ENCODE results near the gene HELT. TPM values are rescaled to one million over a fixed set of nuclear protein-coding genes. Genes with fewer than 3 reads are reported as not detected.

HELT gene
- total RNA-seq (not detected), polyA plus RNA-seq (not detected)

GRCh38 chr4:185017964-185018772, at the start of gene HELT:
HELT (plus strand) TSS chr4:185018490; CDS start chr4:185018929, 439 bp downstream.
- Histone ChIP-seq H3K27me3 (ENCODE audit: control insufficient read depth in 4 of 4, insufficient read depth in 4 of 4, low read length in 3 of 4) (peaks cover 2 to 35% (median 13%) of the 10 kb centered on the region in 4 donors), H3K9ac (ENCODE audit: low read depth in 1 of 2, low read length in 2 of 2) (no peak within 1 kb of the TSS), H3K27ac (ENCODE audit: low read depth in 1 of 2, low read length in 2 of 2) (no peak within 1 kb of the TSS), H3K4me3 (ENCODE audit: low read depth in 1 of 3, low read length in 3 of 3) (no peak within 1 kb of the TSS), H3K36me3 (ENCODE audit: control insufficient read depth in 4 of 4, insufficient read depth in 3 of 4, low read depth in 1 of 4, low read length in 3 of 4) (no peaks in the 10 kb centered on the region), H3K4me1 (ENCODE audit: control insufficient read depth in 4 of 4, insufficient read depth in 4 of 4, low read length in 3 of 4) (peaks cover 6 to 52% (median 34%) of the 10 kb centered on the region in 4 donors), H3K9me3 (ENCODE audit: control insufficient read depth in 4 of 4, low read length in 3 of 4) (no peaks in the 10 kb centered on the region)
- WGBS = 2% methylated on average over 58 of the region's 58 CpGs
- TF ChIP-seq CTCF (IDR thresholded peaks at IDR 0.05; ENCODE audit: low read depth, low read length, missing input control) (no peak), FOXA1 (IDR thresholded peaks at IDR 0.05) (no peak), REST (IDR thresholded peaks at IDR 0.05) (no peak), RXRA (IDR thresholded peaks at IDR 0.05) (no peak), SP1 (IDR thresholded peaks at IDR 0.05) (no peak), ZBTB33 (IDR thresholded peaks at IDR 0.05) (no peak), YY1 (IDR thresholded peaks at IDR 0.05) (no peak), JUND (IDR thresholded peaks at IDR 0.05) (no peak), RAD21 (IDR thresholded peaks at IDR 0.05) (no peak), HNF4A (conservative IDR thresholded peaks at IDR 0.05) (no peak)
- DNase-seq (ENCODE audit: low spot score) = no peak

- no peak overlapping the region for H3K9ac ChIP-seq (ENCODE audit: low read depth in 1 of 2, low read length in 2 of 2)
These were observed 49.5 kb upstream of the HELT start for GRCh38 chr4:184968784-184969201.

More at GRCh38 chr4:184968784-184969201, 49.5 kb upstream of the HELT start:
- 59% methylated on average over 5 of the region's 5 CpGs for WGBS
- Histone ChIP-seq H3K9me3 (ENCODE audit: control insufficient read depth in 4 of 4, low read length in 3 of 4) (no peaks in the 10 kb centered on the region), H3K4me3 (ENCODE audit: low read depth in 1 of 3, low read length in 3 of 3) (no peak overlapping the region), H3K4me1 (ENCODE audit: control insufficient read depth in 4 of 4, insufficient read depth in 4 of 4, low read length in 3 of 4) (peaks cover 0 to 2% (median 0%) of the 10 kb centered on the region in 4 donors), H3K27me3 (ENCODE audit: control insufficient read depth in 4 of 4, insufficient read depth in 4 of 4, low read length in 3 of 4) (no peaks in the 10 kb centered on the region), H3K27ac (ENCODE audit: low read depth in 1 of 2, low read length in 2 of 2) (no peak overlapping the region), H3K36me3 (ENCODE audit: control insufficient read depth in 4 of 4, insufficient read depth in 3 of 4, low read depth in 1 of 4, low read length in 3 of 4) (no peaks in the 10 kb centered on the region)
- no peak for DNase-seq (ENCODE audit: low spot score)
- TF ChIP-seq SP1 (IDR thresholded peaks at IDR 0.05) = peak; percentile 6
- no peak for TF ChIP-seq MAX (IDR thresholded peaks at IDR 0.05)
- TF ChIP-seq HNF4A (conservative IDR thresholded peaks at IDR 0.05) = peak; percentile 37 to 67
- no peak for TF ChIP-seq TAF1 (conservative IDR thresholded peaks at IDR 0.05)
- TF ChIP-seq RXRA (IDR thresholded peaks at IDR 0.05) = peak; percentile 46 to 72
